RPMI8226 (cell line): Measurements from ENCODE around the gene KNDC1.

Experiments
- DNase-seq: peaks from one replicate; pipeline ENCODE4 v3.0.0-alpha.2; 2015

Gene KNDC1

GRCh38 chr10:133246236-133246626 is 86.2 kb downstream of the KNDC1 start:
- DNase-seq = no peak

DNA sequence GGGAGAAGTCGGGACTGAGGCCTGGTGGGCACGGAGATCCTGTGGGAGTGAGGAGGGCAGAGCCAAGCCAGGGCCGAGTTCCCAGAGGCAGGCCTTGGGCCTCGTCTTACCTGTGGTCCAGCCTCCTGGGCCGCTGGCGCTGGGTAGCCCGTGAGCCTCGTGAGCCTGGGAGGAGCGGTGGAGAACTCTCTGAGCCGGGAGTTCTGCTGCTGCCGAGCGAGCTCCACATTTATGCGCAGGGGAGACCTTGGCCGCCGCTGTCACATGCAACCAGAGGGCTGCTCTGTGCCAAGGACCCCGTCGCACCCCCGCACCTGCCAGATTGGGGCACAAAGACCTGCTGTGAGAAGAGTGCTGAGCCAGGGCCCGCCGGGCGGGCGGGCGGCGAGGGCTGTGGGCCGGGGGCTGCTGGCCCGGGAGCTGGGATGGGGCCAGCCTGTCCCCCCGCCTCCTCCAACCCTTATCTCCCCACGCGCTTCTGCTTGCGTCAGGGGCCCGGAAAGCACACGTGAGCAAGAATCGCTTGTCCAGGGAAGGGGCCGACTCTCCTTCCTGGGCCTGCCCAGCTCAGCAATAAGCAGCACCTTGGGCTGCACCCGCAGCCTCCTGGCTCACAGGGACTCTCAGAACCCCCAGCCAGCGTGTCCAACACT is 87.8 kb downstream of the KNDC1 start:
- no peak for DNase-seq

GRCh38 chr10:133248334-133248715 is 88.3 kb downstream of the KNDC1 start:
- no peak for DNase-seq

DNA sequence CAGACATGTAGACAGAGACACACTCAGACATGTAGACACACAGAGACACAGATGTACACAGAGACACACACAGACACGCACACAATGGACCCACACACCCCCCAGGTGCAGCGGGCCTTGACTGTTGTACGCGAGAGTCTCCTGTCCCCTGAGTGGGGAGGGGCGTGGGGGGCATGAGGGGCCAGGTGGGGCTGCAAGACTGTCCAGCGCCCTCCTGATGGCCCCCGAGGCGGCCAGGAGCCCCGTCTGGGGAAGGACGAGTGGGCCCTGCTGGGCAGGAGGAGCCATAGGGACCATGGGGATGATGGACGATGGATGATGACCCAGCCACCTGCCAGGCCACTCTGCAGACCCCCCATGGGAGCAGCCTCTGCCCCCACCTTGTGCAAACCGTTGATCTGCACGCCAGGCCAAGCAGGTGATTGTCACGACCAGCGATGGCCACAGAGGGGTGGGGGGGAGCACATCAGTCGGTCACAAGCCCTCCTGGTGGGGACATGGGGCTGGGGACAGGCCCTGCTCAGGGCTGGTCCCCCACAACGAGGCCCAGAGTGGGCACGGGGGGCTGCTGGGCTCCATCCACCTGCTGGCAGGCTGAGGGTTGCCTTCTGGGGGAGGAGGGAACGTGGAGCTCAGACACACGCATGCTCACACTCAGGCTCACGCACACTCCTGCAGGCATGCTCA is 89.2 kb downstream of the KNDC1 start:
- no peak for DNase-seq

DNA sequence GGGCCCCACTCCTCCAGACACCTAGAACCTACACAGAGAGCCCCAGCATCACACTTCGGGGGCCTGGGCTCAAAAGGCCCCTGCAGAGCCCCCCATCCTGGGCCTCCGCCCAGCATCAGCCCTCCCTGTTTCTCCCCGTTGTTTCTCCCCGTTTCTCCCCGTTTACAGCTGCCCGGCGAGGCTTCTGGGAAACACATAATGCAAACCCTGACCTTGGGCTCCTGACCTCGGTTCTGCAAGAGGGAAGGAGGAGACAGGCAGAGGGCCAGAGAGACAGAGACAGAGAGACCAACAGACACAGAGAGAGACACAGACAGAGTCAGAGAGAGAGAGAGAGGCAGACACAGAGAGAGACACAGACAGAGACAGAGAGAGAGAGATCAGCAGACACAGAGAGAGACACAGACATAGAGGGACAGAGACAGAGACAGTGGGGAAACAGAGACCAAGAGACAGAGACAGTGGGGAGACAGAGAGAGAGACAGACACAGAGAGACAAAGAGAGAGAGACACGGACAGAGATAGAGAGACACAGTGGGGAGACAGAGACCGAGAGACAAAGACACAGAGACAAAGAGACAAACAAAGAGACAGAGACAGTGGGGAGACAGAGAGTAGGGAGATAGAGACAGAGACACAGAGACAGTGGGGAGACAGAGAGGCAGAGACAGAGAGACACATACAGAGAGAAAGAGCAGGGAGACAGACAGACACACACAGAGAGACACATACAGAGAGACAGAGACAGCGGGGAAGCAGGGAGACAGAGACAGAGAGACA is 90.1 kb downstream of the KNDC1 start:
- no peak for DNase-seq

- DNase-seq = no peak
These were observed 91.6 kb downstream of the KNDC1 start for GRCh38 chr10:133251388-133252222.

DNA sequence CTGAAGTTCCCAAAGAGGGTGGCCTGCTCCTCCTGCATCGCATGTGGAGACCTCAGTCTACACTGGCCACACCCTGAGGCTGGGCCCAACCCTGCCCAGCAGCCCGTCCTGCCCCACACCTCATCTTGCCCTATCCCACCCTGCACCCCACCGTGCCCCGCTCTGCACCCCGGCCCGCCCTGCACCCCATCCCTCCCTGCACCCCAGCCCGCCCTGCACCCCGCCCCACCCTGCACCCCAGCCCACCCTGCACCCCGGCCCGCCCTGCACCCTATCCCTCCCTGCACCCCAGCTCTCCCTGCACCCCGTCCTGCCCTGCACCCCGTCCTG is 92.2 kb downstream of the KNDC1 start:
- DNase-seq = no peak

DNA sequence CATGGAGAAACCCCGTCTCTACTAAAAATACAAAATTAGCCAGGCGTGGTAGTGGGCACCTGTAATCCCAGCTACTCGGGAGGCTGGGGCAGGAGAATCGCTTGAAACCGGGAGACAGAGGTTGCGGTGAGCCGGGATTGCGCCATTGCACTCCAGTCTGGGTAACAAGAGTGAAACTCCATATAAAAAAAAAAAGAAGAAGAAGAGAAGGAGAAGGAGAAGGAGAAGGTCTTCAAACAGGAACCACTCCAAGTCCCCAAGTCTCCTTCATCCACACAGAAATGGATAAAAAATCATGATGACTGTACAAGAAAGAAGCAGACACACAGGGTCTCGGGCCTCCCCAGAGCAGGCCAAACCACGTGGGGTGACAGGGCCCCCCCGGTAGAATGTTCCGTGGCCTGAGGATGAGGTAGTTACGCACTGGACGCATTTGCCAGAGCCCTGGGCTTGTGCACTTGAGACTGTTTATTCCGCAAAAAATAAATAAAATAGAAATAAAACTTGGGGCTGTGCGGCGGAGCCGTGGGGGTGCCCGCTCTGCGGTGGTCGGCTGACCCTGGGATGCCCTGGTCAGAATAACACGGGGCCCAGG is 93.4 kb downstream of the KNDC1 start:
- no peak for DNase-seq

DNA sequence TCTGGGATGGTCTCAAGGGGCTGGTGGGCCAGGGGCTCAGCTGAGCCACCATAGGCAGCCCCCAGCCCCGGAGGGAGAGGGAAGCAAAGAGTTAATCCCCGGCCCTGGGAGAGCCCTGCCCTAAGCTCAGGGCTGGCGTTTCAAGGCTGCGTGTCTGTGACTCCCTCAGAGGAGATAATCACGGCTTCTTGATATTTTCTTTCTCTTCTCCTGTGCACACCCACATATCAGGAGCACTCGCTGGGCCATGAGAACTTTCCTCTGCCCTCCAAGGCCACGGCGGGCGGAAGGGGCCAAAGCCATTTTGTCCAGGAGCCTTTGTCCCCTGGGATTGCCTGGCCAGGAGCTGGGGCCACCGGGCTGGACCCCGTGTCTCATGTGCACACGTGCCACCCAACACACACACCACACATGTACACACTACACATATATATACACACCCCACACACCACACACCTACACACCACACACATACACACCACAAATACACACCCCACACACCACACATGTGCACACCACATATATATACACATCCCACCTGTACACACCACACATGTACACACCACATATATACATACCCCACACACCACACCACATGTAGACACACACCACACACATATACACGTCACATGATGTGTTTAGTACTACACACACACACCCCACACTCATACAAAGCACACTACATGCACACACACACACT is 94.6 kb downstream of the KNDC1 start:
- no peak for DNase-seq

DNA sequence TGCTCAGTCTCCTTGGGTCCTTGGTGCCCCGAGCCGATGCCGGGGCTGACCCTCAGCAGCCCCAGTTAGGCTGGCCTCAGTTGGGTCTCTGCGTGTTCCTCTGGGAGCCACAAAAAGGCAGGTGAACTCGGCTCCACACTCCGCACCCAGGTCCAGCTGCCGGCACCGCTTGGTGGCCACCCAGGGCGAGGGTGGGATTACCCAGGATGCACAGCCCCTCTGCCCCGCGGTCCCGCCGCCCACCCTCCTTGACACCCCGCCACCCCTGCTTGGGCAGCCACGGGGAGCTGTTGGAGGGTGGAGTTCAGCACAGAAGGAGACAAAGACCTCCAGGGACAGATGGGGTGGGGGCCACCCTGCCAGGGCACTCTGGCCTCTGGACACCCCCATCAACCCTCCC is 95.3 kb downstream of the KNDC1 start:
- DNase-seq = no peak

GRCh38 chr10:133257489-133258065 is 97.6 kb downstream of the KNDC1 start:
- peak; percentile 54 for DNase-seq

DNA sequence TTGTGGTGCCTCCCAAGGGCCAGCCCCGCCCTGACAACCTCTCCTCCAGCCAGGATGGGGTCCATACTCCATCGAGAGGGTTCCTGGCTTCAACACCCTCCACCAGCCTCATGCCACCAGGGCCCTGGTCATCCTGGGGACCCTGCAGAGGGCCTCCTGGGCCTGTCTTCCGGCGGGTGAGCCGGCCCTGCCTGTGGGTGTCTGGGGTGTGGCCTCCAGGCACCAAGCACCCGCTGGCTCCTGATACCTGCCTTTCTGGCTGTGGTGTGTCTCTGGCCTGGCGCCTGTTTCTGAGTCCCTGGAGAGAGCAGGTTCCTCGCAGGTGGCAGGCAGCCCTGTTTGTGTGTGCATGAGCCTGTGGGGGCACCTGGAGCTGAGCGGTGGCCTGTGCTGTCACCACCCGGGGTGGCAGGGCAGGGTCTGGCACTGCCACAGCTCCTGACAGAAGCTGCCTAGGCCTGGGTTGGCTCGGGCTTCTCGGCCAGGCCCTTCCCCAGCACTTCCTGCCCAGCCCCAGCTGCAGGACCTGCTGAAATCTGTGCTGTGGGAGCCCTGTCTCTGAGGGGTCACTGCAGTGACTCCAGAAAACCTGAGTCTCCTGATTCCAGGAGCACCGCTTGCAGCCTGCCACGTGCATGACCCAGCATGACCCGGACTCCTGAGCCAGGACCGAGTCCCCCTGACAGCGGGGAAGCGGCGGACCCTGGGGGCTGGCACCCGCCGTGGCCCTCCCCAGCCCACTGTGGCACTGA is 98.2 kb downstream of the KNDC1 start:
- peak; percentile 80 for DNase-seq

- DNase-seq = peak; percentile 64
These were observed 99.0 kb downstream of the KNDC1 start for GRCh38 chr10:133258818-133259601.

DNA sequence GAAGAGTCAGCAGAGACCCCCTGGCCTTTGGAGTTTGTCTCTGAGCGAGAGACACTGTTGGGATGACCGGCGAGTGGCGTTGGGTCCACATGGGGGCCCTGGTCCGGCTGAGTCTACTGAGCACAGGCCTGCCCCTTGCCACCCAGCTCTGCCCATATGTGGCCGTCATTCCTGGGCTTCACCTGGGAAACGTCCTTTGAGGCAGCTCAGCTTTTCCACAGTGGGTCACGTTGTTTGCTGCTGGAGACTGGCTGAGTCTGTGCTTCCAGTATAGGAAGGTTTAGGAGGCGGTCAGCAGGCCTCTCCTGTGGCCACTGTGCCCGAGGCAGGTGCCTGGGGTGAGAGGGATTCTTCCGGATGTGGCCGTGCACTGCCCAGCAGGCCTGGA is 99.6 kb downstream of the KNDC1 start:
- no peak for DNase-seq

GRCh38 chr10:133260895-133261725 is 101.1 kb downstream of the KNDC1 start:
- DNase-seq = peak; percentile 35

DNA sequence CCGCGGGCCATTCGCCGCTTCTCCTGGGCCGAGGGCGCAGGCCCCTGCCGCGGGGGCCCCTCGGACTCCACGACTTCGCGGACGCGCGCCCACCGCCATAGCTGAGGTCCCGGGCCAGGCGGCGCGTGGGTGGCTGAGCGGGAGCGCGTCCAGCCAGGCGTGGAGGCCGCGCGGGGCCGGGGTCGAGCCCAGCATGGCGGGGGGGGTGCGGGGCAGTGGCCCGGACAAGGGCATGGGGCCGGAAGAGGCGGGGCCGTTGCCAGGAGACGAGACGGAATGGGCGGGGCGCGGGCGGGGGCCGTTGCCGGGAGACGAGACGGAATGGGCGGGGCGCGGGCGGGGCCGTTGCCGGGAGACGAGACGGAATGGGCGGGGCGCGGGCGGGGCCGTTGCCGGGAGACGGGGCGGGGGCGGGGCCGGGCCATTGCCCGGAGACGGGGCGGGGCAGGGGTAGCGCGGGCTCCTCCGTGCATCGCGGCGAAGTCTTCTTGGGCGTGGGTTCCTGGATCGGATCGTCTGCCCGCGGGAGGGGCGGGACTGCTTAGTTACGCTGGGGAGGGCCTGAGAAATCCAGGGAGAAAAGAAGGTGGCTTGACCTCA is 101.8 kb downstream of the KNDC1 start:
- peak; percentile 68 for DNase-seq

DNA sequence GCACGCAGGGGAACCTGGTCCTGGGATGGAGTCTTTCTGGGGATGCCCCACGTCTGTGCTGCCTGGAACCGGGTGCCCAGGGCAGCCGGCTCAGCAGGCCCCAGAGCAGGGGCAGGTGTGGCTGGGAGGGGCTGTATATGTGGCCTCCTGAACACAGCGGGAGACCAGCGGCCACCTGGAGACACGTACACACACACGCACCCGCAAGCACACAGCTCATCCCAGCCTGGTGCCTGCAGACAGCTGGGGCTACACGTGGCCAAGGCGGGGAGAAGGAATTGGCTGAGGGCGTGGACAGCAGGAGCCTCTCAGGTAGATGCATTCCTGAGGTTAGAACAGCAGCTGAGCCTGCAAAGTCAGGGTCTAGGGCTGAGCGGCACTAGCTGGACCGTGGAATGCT is 102.7 kb downstream of the KNDC1 start:
- DNase-seq = no peak

- no peak for DNase-seq
These were observed 103.7 kb downstream of the KNDC1 start for GRCh38 chr10:133263674-133264073.

- no peak for DNase-seq
These were observed 104.4 kb downstream of the KNDC1 start for GRCh38 chr10:133264461-133264860.
